ENCODE results near the gene PZP. TPM values are rescaled to one million over a fixed set of nuclear protein-coding genes. Genes with fewer than 3 reads are reported as not detected.

Gene PZP
- total and polyA plus RNA-seq, 2 of the 13 experiments (the other 11 are each of a cell fraction or from before 2014, with no cell fraction given): 0.07 to 0.89 TPM

- no peak for TF ChIP-seq ATF5 (CRISPR knock-in tag; IDR thresholded peaks at IDR 0.05; ENCODE audit: low read depth)
- TF ChIP-seq SOX5 (CRISPR knock-in tag; IDR thresholded peaks at IDR 0.05; ENCODE audit: borderline replicate concordance): peak; percentile 97
- no peak for TF ChIP-seq TRIM22 (IDR thresholded peaks at IDR 0.05)
- TF ChIP-seq E2F5 (CRISPR knock-in tag; conservative IDR thresholded peaks at IDR 0.05): no peak
- no peak for TF ChIP-seq ZBTB34 (CRISPR knock-in tag; IDR thresholded peaks at IDR 0.05)
- TF ChIP-seq FOXJ3 (CRISPR knock-in tag; IDR thresholded peaks at IDR 0.05; ENCODE audit: borderline replicate concordance): peak; percentile 97
- TF ChIP-seq ISX (CRISPR knock-in tag; conservative IDR thresholded peaks at IDR 0.05): no peak
- TF ChIP-seq PLSCR1 (CRISPR knock-in tag; IDR thresholded peaks at IDR 0.05; ENCODE audit: borderline replicate concordance): no peak
- TF ChIP-seq TAF15 (IDR thresholded peaks at IDR 0.05; ENCODE audit: low read depth, low read length, poor library complexity, severe bottlenecking): no peak
- TF ChIP-seq ZNF781 (CRISPR knock-in tag; IDR thresholded peaks at IDR 0.05; ENCODE audit: borderline replicate concordance, not compliant biosample characterization): no peak
- TF ChIP-seq HMG20A (CRISPR knock-in tag; IDR thresholded peaks at IDR 0.05; ENCODE audit: borderline replicate concordance): peak; percentile 95; the same call in 1 of the 2 replicates
- no peak for TF ChIP-seq HIVEP1 (CRISPR knock-in tag; IDR thresholded peaks at IDR 0.05)
- TF ChIP-seq ZNF441 (CRISPR knock-in tag; IDR thresholded peaks at IDR 0.05; ENCODE audit: borderline replicate concordance): no peak
- TF ChIP-seq CBX1 (IDR thresholded peaks at IDR 0.05; ENCODE audit: low read depth): no peak
- TF ChIP-seq KDM6A (CRISPR knock-in tag; IDR thresholded peaks at IDR 0.05; ENCODE audit: low read depth): peak; percentile 69; the same call in 1 of the 2 replicates
- TF ChIP-seq IKZF4 (CRISPR knock-in tag; IDR thresholded peaks at IDR 0.05; ENCODE audit: borderline replicate concordance, low read depth, not compliant biosample characterization): no peak
- TF ChIP-seq HMGA1 (CRISPR knock-in tag; conservative IDR thresholded peaks at IDR 0.05): no peak
- TF ChIP-seq ZNF503 (CRISPR knock-in tag; IDR thresholded peaks at IDR 0.05): peak; percentile 98
- no peak for TF ChIP-seq RBM22 (optimal IDR thresholded peaks at IDR 0.05; ENCODE audit: low read length)
- TF ChIP-seq ZBTB2 (CRISPR knock-in tag; IDR thresholded peaks at IDR 0.05; ENCODE audit: low read depth): no peak
- TF ChIP-seq KLF16 (CRISPR knock-in tag; IDR thresholded peaks at IDR 0.05): peak in 1 of 2 experiments; percentile 63; a peak in 1 of 4 replicates
These were observed 86.0 kb downstream of the PZP start (continued) for GRCh38 chr12:9122091-9122609.
